Medulla oblongata (tissue), 1 donor: ENCODE data around the gene DENR.
"Not testable (repeated sequence)": the region's sequence is repeated elsewhere in the genome, so short reads cannot be mapped to it uniquely, and the experiment has no call there.

Source experiments
- DNase-seq: peaks from one replicate; pipeline ENCODE4 v3.0.0-alpha.2; 2015; ENCODE audit errors: extremely low spot score

Gene DENR

GRCh38 chr12:122752464-122753318 lies at the start of gene DENR:
Gene DENR (plus strand): TSS chr12:122752824. CDS start chr12:122753702, 878 bp downstream.
- DNase-seq: peak; percentile 98

- not testable (repeated sequence) for DNase-seq
Measured at GRCh38 chr12:122702890-122703611, 49.6 kb upstream of the DENR start, which contains the start of gene HCAR2. Gene HCAR2 (minus strand): TSS chr12:122703357. CDS start chr12:122703283, 74 bp downstream.

- DNase-seq: not testable (repeated sequence)
Measured at GRCh38 chr12:122703841-122704240, 48.8 kb upstream of the DENR start.

- not testable (repeated sequence) for DNase-seq
Measured at GRCh38 chr12:122709287-122709686, 43.3 kb upstream of the DENR start.

GRCh38 chr12:122710341-122710740 lies 42.3 kb upstream of the DENR start:
- DNase-seq: not testable (repeated sequence)

GRCh38 chr12:122711266-122711665 lies 41.4 kb upstream of the DENR start:
- not testable (repeated sequence) for DNase-seq

- not testable (repeated sequence) for DNase-seq
Measured at GRCh38 chr12:122713491-122714188, 39.0 kb upstream of the DENR start.

GRCh38 chr12:122715211-122715610 lies 37.4 kb upstream of the DENR start:
- not testable (repeated sequence) for DNase-seq

- DNase-seq: not testable (repeated sequence)
Measured at GRCh38 chr12:122716658-122717057, 36.0 kb upstream of the DENR start, which contains the start of gene HCAR3. Gene HCAR3 (minus strand): TSS chr12:122716811. CDS start chr12:122716737, 74 bp downstream.

- no peak for DNase-seq
Measured at GRCh38 chr12:122721057-122721545, 31.5 kb upstream of the DENR start.

- DNase-seq: no peak
Measured at GRCh38 chr12:122722387-122722786, 30.2 kb upstream of the DENR start.

GRCh38 chr12:122724641-122725243 lies 27.9 kb upstream of the DENR start:
- DNase-seq: no peak

- no peak for DNase-seq
Measured at GRCh38 chr12:122725452-122726079, 27.1 kb upstream of the DENR start.

GRCh38 chr12:122726080-122726558 lies 26.5 kb upstream of the DENR start:
- DNase-seq: no peak

GRCh38 chr12:122729583-122730214 lies 22.9 kb upstream of the DENR start:
- no peak for DNase-seq

GRCh38 chr12:122730215-122731014 lies 22.2 kb upstream of the DENR start, which contains the start of gene HCAR1:
Gene HCAR1 (minus strand): TSS chr12:122730844. CDS start chr12:122730339, 505 bp downstream.
- no peak for DNase-seq

- no peak for DNase-seq
Measured at GRCh38 chr12:122732170-122732569, 20.5 kb upstream of the DENR start.

- no peak for DNase-seq
Measured at GRCh38 chr12:122732611-122733010, 20.0 kb upstream of the DENR start.

GRCh38 chr12:122738571-122738970 lies 14.1 kb upstream of the DENR start:
- DNase-seq: no peak
